ENCODE results near the gene TSPAN7.

The TSPAN7 gene

GRCh38 chrX:38660395-38661102, 99.2 kb downstream of the TSPAN7 start:
- no peak overlapping the region for H3K4me3 ChIP-seq (ENCODE audit: low read depth, low read length)
- DNase-seq (ENCODE audit: low read depth), result no peak
- TF ChIP-seq CTCF (IDR thresholded peaks at IDR 0.05; ENCODE audit: low read depth, low read length, missing control alignments), result no peak

GRCh38 chrX:38661103-38661441, 99.7 kb downstream of the TSPAN7 start:
- TF ChIP-seq CTCF (IDR thresholded peaks at IDR 0.05; ENCODE audit: low read depth, low read length, missing control alignments), result no peak
- no peak for DNase-seq (ENCODE audit: low read depth)
- H3K4me3 ChIP-seq (ENCODE audit: low read depth, low read length), result no peak overlapping the region

GRCh38 chrX:38661561-38661960, 100.2 kb downstream of the TSPAN7 start:
- no peak for DNase-seq (ENCODE audit: low read depth)
- no peak for TF ChIP-seq CTCF (IDR thresholded peaks at IDR 0.05; ENCODE audit: low read depth, low read length, missing control alignments)
- no peak overlapping the region for H3K4me3 ChIP-seq (ENCODE audit: low read depth, low read length)

GRCh38 chrX:38662640-38663039, 101.3 kb downstream of the TSPAN7 start:
- TF ChIP-seq CTCF (IDR thresholded peaks at IDR 0.05; ENCODE audit: low read depth, low read length, missing control alignments), result no peak
- no peak overlapping the region for H3K4me3 ChIP-seq (ENCODE audit: low read depth, low read length)
- DNase-seq (ENCODE audit: low read depth), result no peak

GRCh38 chrX:38664285-38664684, 102.9 kb downstream of the TSPAN7 start:
- DNase-seq (ENCODE audit: low read depth), result no peak
- H3K4me3 ChIP-seq (ENCODE audit: low read depth, low read length), result no peak overlapping the region

GRCh38 chrX:38666909-38667308, 105.6 kb downstream of the TSPAN7 start:
- no peak for DNase-seq (ENCODE audit: low read depth)
- no peak overlapping the region for H3K4me3 ChIP-seq (ENCODE audit: low read depth, low read length)
- no peak for TF ChIP-seq CTCF (IDR thresholded peaks at IDR 0.05; ENCODE audit: low read depth, low read length, missing control alignments)

More at GRCh38 chrX:38664285-38664684, 102.9 kb downstream of the TSPAN7 start:
- TF ChIP-seq CTCF (IDR thresholded peaks at IDR 0.05; ENCODE audit: low read depth, low read length, missing control alignments), result peak; percentile 42

- DNase-seq (ENCODE audit: low read depth), result no peak
- no peak overlapping the region for H3K4me3 ChIP-seq (ENCODE audit: low read depth, low read length)
- no peak for TF ChIP-seq CTCF (IDR thresholded peaks at IDR 0.05; ENCODE audit: low read depth, low read length, missing control alignments)
These were observed 107.4 kb downstream of the TSPAN7 start for GRCh38 chrX:38668771-38669170.
